Prostate gland (tissue), 2 donors: ENCODE measurements around the gene ACAA1. TPM values are rescaled to one million over a fixed set of nuclear protein-coding genes. Genes with fewer than 3 reads are reported as not detected.

Experiments
- DNase-seq: peaks from one replicate; pipeline ENCODE4 v3.0.0-alpha.2; 2019; ENCODE audit warnings: low spot score
- H3K27ac ChIP-seq, 2 donors: fragments of 200-600 bp; sonication (generic); 2 replicates each; pipeline ENCODE4 v1.5.1; 2017 to 2019
- H3K27me3 ChIP-seq: fragments of 200-600 bp; sonication (generic); replicated peaks from 2 replicates; pipeline ENCODE4 v1.5.1; 2019; ENCODE audit not compliant: insufficient read depth
- H3K36me3 ChIP-seq, 2 donors: fragments of 200-600 bp; sonication (generic); 1 replicate in 1 of 2; 2 replicates in 1 of 2; pipeline versions ENCODE4 v1.5.1 to v1.8.1; 2017 to 2019
- H3K4me1 ChIP-seq: fragments of 200-600 bp; sonication (generic); replicated peaks from 2 replicates; pipeline ENCODE4 v1.5.1; 2019
- H3K4me3 ChIP-seq, 2 donors: fragments of 200-600 bp; sonication (generic); 2 replicates each; pipeline ENCODE4 v1.5.1; 2017 to 2019
- H3K9me3 ChIP-seq: fragments of 200-600 bp; sonication (generic); 2 replicates; pipeline ENCODE4 v1.5.1; 2017
- POLR2A ChIP-seq: fragments of 450-650 bp; IDR thresholded peaks from one replicate; pipeline ENCODE4 v1.6.1; 2016; ENCODE audit warnings: antibody characterized with exemption, mild to moderate bottlenecking
- POLR2AphosphoS5 ChIP-seq: sonication (generic); formaldehyde crosslinking; IDR thresholded peaks from one replicate; pipeline ENCODE4 v1.6.1; 2017; ENCODE audit warnings: antibody characterized with exemption
- WGBS: methylation state at CpG from one replicate; pipeline ENCODE4 v1.1.5; 2018; 5-methylcytosine and 5-hydroxymethylcytosine counted together
- intact Hi-C: fragments of 100-400 bp; cut with DNase I; formaldehyde crosslinking; loops from one replicate; pipeline ENCODE4 v1.14.2; 2022
- total RNA-seq, 2 donors: library from RNA; depleted of rRNA; stranded (reverse); fragments of >200 nt; gene quantifications; one replicate each; pipeline ENCODE4 v1.1.0, GENCODE V29; 2016
- TF ChIP-seq, protein P1 (sequence below), 4 experiments: fragments of 200-600 bp in 2 of 4; fragments of 450-650 bp in 2 of 4; sonication (generic) in 2 of 4; IDR thresholded peaks; 1 replicate in 3 of 4; 2 replicates in 1 of 4; pipeline ENCODE4 v1.5.1; 2016 to 2019; ENCODE audit warnings: antibody characterized with exemption in 4 of 4, mild to moderate bottlenecking in 2 of 4, moderate library complexity in 2 of 4

ACAA1 gene
- total RNA-seq, 2 donors from 2014 or later, result 89.8 to 112 TPM

DNA sequence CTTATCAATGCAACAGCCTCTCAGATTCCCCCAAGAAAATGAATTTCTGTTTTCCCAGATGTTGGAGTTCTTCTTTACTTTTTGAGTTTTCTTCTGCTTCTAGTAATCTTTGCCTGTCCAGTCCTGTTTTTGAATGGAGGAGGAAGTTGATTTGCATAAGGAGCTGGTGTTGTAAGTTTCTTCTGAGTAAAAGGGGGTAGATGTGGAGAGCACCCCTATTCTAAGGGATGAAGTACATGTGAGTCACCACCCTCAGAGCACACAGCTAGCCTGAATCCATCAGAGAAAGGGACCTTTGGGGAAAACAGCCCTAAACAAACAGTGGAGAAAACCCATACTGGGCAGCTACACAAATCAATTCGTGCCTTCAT lies 34.5 kb downstream of the ACAA1 start:
- H3K4me1 ChIP-seq, result no peaks in the 10 kb centered on the region
- WGBS, result 48% methylated on average over 1 of the region's 1 CpG
- H3K27me3 ChIP-seq, result no peaks in the 10 kb centered on the region
- DNase-seq, result no peak
- H3K9me3 ChIP-seq, result no peaks in the 10 kb centered on the region
- intact Hi-C loops, result no loop called here
- TF ChIP-seq, protein P1, sequence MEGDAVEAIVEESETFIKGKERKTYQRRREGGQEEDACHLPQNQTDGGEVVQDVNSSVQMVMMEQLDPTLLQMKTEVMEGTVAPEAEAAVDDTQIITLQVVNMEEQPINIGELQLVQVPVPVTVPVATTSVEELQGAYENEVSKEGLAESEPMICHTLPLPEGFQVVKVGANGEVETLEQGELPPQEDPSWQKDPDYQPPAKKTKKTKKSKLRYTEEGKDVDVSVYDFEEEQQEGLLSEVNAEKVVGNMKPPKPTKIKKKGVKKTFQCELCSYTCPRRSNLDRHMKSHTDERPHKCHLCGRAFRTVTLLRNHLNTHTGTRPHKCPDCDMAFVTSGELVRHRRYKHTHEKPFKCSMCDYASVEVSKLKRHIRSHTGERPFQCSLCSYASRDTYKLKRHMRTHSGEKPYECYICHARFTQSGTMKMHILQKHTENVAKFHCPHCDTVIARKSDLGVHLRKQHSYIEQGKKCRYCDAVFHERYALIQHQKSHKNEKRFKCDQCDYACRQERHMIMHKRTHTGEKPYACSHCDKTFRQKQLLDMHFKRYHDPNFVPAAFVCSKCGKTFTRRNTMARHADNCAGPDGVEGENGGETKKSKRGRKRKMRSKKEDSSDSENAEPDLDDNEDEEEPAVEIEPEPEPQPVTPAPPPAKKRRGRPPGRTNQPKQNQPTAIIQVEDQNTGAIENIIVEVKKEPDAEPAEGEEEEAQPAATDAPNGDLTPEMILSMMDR (IDR thresholded peaks at IDR 0.05), result no peak
- TF ChIP-seq POLR2AphosphoS5, result no peak
- no peak for TF ChIP-seq POLR2A
- no peak overlapping the region for H3K27ac ChIP-seq
- no peak overlapping the region for H3K4me3 ChIP-seq
- no peaks in the 10 kb centered on the region for H3K36me3 ChIP-seq

DNA sequence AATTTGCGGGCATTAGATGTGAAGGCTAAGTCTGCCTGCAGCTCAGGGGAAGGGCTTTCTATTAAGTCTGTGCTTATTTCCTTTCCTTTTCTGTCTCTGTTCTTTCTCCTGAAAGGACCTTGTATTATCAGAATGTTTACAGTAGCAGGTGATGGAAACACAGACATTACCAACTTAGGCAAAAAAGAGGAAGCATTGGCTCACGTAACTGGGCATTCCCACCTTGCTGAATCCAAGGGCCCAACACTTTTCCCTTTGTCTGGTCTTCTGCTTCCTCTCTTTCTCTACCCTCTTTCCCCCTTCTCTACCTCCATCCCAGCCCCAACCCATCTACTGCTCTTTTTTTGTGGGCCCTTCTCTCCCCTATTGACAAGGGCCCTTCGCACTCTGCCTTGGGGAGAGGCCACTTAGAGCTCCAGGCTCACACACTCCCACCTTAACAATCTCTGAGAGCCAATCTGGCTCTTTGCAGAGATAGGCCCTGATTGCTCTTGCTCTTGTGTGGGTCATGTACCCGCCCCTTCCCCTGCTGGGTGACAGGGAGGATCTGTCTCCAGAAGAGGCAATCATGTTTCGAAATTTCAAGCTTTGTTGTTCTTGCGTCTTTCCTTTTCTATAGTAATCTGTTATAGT lies 35.0 kb downstream of the ACAA1 start:
- intact Hi-C loops, result no loop called here
- Histone ChIP-seq H3K4me1 (no peaks in the 10 kb centered on the region), H3K27ac (no peak overlapping the region), H3K27me3 (no peaks in the 10 kb centered on the region), H3K9me3 (no peaks in the 10 kb centered on the region), H3K4me3 (no peak overlapping the region), H3K36me3 (no peaks in the 10 kb centered on the region)
- TF ChIP-seq POLR2A, result no peak
- no peak for TF ChIP-seq POLR2AphosphoS5
- TF ChIP-seq, protein P1 (IDR thresholded peaks at IDR 0.05), result no peak
- WGBS, result 86% methylated on average over 6 of the region's 6 CpGs
- DNase-seq, result no peak

DNA sequence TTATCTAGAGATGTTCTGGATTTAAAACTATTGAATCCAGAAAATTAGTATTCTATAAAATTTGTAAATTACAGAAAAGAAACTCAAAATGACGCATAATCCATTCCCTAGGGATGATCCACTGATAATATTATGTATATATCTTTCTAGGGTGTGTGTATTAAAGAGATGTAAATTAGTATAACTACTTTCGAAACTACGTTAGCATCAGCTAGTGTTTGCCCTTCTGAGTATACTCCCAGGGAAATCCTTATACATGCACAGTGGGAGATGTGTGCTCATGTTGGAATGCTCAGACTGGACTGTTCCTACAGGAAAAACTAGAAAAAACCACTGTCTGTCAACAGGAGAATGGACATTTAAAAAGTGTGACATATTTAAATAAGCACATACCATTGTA lies 36.4 kb downstream of the ACAA1 start:
- H3K9me3 ChIP-seq, result no peaks in the 10 kb centered on the region
- H3K4me1 ChIP-seq, result no peaks in the 10 kb centered on the region
- H3K4me3 ChIP-seq, result no peak overlapping the region
- H3K36me3 ChIP-seq, result no peaks in the 10 kb centered on the region
- TF ChIP-seq POLR2A (no peak), POLR2AphosphoS5 (no peak)
- TF ChIP-seq, protein P1 (IDR thresholded peaks at IDR 0.05), result no peak
- intact Hi-C loops, result no loop called here
- no peak overlapping the region for H3K27ac ChIP-seq
- H3K27me3 ChIP-seq, result no peaks in the 10 kb centered on the region
- no peak for DNase-seq
- WGBS, result 85% methylated on average over 3 of the region's 3 CpGs

DNA sequence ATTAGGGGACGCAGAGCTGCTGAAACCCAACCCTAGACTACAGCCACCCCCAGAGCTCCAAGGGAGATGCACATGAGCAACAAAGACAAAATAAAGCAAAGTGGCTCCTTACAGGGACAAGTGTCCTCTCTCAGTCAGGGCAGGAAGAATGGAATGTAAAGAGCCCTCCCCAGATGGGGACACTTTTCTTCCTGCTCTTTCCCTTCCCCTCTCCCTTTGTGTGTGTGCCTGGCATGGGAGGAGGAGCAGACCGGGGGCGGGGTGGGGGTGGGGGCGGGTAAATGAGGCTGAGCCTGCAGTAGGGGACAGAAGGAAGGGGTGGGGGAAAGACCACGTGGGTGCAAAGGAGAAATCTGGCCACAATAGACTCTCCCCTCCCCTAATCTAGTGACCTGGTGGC lies 37.4 kb downstream of the ACAA1 start:
- Histone ChIP-seq H3K27me3 (no peaks in the 10 kb centered on the region), H3K27ac (no peak overlapping the region), H3K36me3 (no peaks in the 10 kb centered on the region), H3K4me1 (no peaks in the 10 kb centered on the region), H3K4me3 (no peak overlapping the region), H3K9me3 (no peaks in the 10 kb centered on the region)
- intact Hi-C loops, result no loop called here
- WGBS, result 25% methylated on average over 4 of the region's 5 CpGs
- TF ChIP-seq, protein P1 (IDR thresholded peaks at IDR 0.05), result no peak
- TF ChIP-seq POLR2A (no peak), POLR2AphosphoS5 (no peak)
- no peak for DNase-seq

DNA sequence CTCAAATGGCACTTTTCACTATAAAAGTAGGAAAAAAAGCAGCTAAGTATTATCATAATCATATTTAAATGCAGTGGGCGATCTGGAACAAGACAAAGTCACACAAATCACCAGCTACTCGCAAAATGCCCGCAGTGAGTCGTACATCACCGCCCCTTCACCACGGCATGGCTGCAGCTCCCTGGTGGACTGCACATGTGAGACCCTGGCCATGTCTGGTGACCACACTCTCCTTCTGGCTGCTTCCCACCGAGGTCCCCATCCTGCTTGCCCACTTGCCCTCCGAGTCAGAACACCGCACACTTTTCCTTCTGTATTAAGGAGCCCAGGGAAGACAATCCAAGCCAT lies 38.6 kb downstream of the ACAA1 start:
- TF ChIP-seq POLR2A (no peak), POLR2AphosphoS5 (no peak)
- TF ChIP-seq, protein P1 (IDR thresholded peaks at IDR 0.05), result no peak
- intact Hi-C loops, result no loop called here
- Histone ChIP-seq H3K36me3 (no peaks in the 10 kb centered on the region), H3K4me3 (no peak overlapping the region), H3K9me3 (no peaks in the 10 kb centered on the region), H3K27ac (no peak overlapping the region), H3K27me3 (no peaks in the 10 kb centered on the region), H3K4me1 (no peaks in the 10 kb centered on the region)
- no peak for DNase-seq
- WGBS, result 90% methylated on average over 9 of the region's 9 CpGs
